Measurements from ENCODE around the gene ZNF230.
A peak's percentile ranks its signal among the peaks of the same experiment; 100 is the strongest.

Gene ZNF230

DNA sequence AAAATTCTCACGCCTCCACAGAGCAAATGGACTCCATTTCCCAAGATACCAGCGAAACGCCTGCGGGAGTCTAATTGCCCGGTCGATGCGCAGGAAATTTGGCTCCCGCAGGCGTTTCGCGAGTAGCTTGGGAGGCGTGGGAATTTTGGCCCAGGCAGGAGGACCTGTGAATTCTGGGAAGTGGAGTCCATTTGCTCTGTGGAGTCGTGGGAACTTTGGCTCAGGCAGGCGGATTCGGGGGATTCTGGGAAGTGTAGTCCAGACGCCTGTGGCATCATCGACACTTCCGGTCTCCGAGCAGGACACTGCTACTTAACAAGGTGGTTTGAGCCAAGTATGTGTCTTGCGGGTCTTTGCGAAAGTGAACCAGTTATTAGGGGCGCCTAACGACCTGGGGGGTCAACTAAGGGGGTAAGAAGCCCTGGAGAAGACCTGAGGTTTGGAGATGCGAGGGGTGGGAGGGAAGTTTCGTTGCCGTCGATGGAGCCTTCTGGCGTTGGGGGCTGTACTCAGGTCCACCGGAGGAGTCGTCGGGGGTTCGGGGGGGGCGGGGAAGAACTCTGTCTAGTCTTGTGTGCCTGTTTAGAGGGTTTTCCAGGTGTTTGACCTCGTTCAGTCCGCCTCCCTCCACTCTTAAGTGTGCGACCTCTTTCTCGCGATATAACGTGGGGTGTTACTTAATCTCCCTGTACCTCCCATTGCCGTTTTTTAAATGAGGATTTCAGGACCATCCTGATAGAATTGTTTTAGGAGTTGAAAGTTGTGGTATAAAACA is 18.7 kb upstream of the ZNF230 start, which contains the start of gene ZNF155:
TSS of gene ZNF155 (plus strand) at position 277 of the 775 bp plus-strand sequence. CDS start 4,356 bp downstream, outside the sequence.
- TF ChIP-seq, protein P1, sequence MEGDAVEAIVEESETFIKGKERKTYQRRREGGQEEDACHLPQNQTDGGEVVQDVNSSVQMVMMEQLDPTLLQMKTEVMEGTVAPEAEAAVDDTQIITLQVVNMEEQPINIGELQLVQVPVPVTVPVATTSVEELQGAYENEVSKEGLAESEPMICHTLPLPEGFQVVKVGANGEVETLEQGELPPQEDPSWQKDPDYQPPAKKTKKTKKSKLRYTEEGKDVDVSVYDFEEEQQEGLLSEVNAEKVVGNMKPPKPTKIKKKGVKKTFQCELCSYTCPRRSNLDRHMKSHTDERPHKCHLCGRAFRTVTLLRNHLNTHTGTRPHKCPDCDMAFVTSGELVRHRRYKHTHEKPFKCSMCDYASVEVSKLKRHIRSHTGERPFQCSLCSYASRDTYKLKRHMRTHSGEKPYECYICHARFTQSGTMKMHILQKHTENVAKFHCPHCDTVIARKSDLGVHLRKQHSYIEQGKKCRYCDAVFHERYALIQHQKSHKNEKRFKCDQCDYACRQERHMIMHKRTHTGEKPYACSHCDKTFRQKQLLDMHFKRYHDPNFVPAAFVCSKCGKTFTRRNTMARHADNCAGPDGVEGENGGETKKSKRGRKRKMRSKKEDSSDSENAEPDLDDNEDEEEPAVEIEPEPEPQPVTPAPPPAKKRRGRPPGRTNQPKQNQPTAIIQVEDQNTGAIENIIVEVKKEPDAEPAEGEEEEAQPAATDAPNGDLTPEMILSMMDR (conservative IDR thresholded peaks at IDR 0.05): no peak
- H3K27ac ChIP-seq: peak within 1 kb of the TSS; percentile 60

DNA sequence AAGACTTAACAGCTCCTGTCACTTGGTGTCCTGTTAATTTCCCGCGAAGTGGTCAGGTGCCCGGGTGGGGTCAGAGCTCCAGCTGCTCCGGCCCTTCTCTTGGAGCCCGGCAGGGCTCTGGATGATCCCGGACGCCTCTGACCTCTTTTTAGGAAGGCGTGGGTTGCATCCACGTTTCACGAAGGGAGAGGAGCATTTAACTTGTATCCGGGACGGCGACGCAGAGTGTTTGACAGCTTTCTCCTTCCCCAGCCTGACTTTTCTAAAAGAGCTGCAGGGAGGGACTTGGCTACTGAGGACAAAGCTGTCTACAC is 18.1 kb upstream of the ZNF230 start:
- peak overlapping the region; percentile 60 for H3K27ac ChIP-seq
- TF ChIP-seq, protein P1 (conservative IDR thresholded peaks at IDR 0.05): no peak

- no peak overlapping the region for H3K27ac ChIP-seq
- TF ChIP-seq, protein P1 (conservative IDR thresholded peaks at IDR 0.05): no peak
These were observed 5.0 kb upstream of the ZNF230 start for GRCh38 chr19:43997631-43998290.

DNA sequence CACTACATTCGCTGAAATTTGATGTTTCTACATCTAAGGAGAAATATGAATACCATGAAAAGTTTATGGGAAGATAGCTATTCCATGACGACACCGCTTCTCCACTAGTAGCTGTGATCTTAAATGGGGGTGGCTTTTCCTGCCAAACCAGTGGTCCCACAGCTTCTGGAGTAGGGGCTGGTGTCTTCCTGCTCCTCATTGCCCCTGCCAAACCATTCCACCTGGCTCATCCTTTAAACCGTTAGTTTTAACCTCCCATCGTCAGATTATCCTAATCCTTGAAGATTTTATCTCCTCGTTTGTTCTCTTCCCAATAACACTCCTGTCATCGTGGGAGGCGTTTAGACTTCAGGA is 568 bp upstream of the ZNF230 start:
- TF ChIP-seq, protein P1 (conservative IDR thresholded peaks at IDR 0.05): no peak
- H3K27ac ChIP-seq: peak overlapping the region; percentile 67

- TF ChIP-seq, protein P1 (conservative IDR thresholded peaks at IDR 0.05): peak; percentile 19; the same call in 1 of the 2 replicates
- H3K27ac ChIP-seq: peak overlapping the region; percentile 67
These were observed 778 bp downstream of the ZNF230 start for GRCh38 chr19:44003461-44004009.

- TF ChIP-seq, protein P1 (conservative IDR thresholded peaks at IDR 0.05): no peak
- H3K27ac ChIP-seq: no peak overlapping the region
These were observed 3.2 kb downstream of the ZNF230 start for GRCh38 chr19:44005973-44006372.

- no peak overlapping the region for H3K27ac ChIP-seq
These were observed 4.7 kb downstream of the ZNF230 start for GRCh38 chr19:44007473-44007872.

More at GRCh38 chr19:44007473-44007872, 4.7 kb downstream of the ZNF230 start:
- TF ChIP-seq, protein P1 (conservative IDR thresholded peaks at IDR 0.05): no peak
